ENCODE data around the gene AIMP1.

The AIMP1 gene

GRCh38 chr4:106315968-106316772 lies at the start of gene AIMP1, which contains the start of gene TBCK:
Gene AIMP1, plus strand, starts transcription at chr4:106316550. Its CDS starts 8,460 bp downstream, at chr4:106325010.
Gene TBCK, minus strand, starts transcription at chr4:106316209. Its CDS starts 7,249 bp downstream, at chr4:106308960.
- peak; percentile 96 for DNase-seq

- no peak for DNase-seq
These were observed 47.6 kb upstream of the AIMP1 start for GRCh38 chr4:106268786-106269185.

- no peak for DNase-seq
These were observed 46.6 kb upstream of the AIMP1 start for GRCh38 chr4:106269711-106270110.

- no peak for DNase-seq
These were observed 45.6 kb upstream of the AIMP1 start for GRCh38 chr4:106270736-106271135.

- no peak for DNase-seq
These were observed 42.5 kb upstream of the AIMP1 start for GRCh38 chr4:106273831-106274230.

- no peak for DNase-seq
These were observed 39.1 kb upstream of the AIMP1 start for GRCh38 chr4:106277140-106277675.

- no peak for DNase-seq
These were observed 32.1 kb upstream of the AIMP1 start for GRCh38 chr4:106284227-106284626.

- DNase-seq = no peak
These were observed 29.7 kb upstream of the AIMP1 start for GRCh38 chr4:106286611-106287010.

- no peak for DNase-seq
These were observed 28.9 kb upstream of the AIMP1 start for GRCh38 chr4:106287353-106287969.

- no peak for DNase-seq
These were observed 26.6 kb upstream of the AIMP1 start for GRCh38 chr4:106289737-106290136.

GRCh38 chr4:106291678-106292077 lies 24.7 kb upstream of the AIMP1 start:
- DNase-seq = no peak

- DNase-seq = no peak
These were observed 22.3 kb upstream of the AIMP1 start for GRCh38 chr4:106294062-106294461.

- DNase-seq = no peak
These were observed 18.9 kb upstream of the AIMP1 start for GRCh38 chr4:106297245-106298035.

- DNase-seq = no peak
These were observed 16.4 kb upstream of the AIMP1 start for GRCh38 chr4:106299977-106300376.

GRCh38 chr4:106301393-106302061 lies 14.8 kb upstream of the AIMP1 start:
- no peak for DNase-seq

GRCh38 chr4:106302062-106302438 lies 14.3 kb upstream of the AIMP1 start:
- no peak for DNase-seq

GRCh38 chr4:106303548-106304281 lies 12.6 kb upstream of the AIMP1 start:
- DNase-seq = no peak

- DNase-seq = no peak
These were observed 11.7 kb upstream of the AIMP1 start for GRCh38 chr4:106304632-106305031.

GRCh38 chr4:106305435-106306055 lies 10.8 kb upstream of the AIMP1 start:
- DNase-seq = no peak

GRCh38 chr4:106306561-106306960 lies 9.8 kb upstream of the AIMP1 start:
- no peak for DNase-seq

- no peak for DNase-seq
These were observed 4.0 kb upstream of the AIMP1 start for GRCh38 chr4:106312377-106312776.

Measured in right forelimb (tissue), 1 donor.